A375 (cell line): Measurements from ENCODE around the gene TUG1. TPM values are rescaled to one million over a fixed set of nuclear protein-coding genes. Genes with fewer than 3 reads are reported as not detected.

Experiments
- small RNA-seq: library from RNA; depleted of rRNA; stranded (forward); fragments of <200 nt; gene quantifications from one replicate; pipeline ENCODE3, GENCODE V24; 2014
- total RNA-seq: library from RNA; depleted of rRNA; stranded (reverse); fragments of >200 nt; shearing (Covaris generic); gene quantifications from 2 replicates; pipeline ENCODE4 v1.2.3, GENCODE V29; 2014; rRNA removed

Gene TUG1
- 24.5 and 25.8 TPM in 2 replicates for total RNA-seq

DNA sequence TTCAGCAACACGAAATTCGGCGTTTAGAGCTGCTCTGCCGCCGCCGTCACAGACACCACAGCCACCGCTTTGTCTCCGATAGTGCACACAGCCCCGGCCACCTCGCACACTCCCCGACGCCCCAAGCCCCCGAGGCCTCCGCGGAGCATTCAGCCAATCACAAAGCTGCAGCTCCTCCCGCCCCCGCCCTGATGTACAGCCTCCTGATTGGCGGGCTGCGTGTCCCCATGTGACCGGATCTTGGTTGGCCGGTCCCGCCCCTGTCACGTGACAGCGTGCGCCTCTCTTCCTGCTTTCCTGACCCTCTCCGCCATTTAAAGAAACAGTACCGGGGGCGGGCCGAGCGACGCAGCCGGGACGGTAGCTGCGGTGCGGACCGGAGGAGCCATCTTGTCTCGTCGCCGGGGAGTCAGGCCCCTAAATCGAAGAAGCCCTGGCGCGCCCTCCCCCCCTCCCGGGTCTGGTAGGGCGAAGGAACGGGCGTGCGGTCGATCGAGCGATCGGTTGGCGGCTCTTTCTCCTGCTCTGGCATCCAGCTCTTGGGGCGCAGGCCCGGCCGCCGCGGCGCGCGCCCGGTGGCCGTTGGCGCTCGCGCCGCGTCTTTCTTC is at the start of gene TUG1:
TSS of gene TUG1 (plus strand) at position 342 of the 608 bp plus-strand sequence.

DNA sequence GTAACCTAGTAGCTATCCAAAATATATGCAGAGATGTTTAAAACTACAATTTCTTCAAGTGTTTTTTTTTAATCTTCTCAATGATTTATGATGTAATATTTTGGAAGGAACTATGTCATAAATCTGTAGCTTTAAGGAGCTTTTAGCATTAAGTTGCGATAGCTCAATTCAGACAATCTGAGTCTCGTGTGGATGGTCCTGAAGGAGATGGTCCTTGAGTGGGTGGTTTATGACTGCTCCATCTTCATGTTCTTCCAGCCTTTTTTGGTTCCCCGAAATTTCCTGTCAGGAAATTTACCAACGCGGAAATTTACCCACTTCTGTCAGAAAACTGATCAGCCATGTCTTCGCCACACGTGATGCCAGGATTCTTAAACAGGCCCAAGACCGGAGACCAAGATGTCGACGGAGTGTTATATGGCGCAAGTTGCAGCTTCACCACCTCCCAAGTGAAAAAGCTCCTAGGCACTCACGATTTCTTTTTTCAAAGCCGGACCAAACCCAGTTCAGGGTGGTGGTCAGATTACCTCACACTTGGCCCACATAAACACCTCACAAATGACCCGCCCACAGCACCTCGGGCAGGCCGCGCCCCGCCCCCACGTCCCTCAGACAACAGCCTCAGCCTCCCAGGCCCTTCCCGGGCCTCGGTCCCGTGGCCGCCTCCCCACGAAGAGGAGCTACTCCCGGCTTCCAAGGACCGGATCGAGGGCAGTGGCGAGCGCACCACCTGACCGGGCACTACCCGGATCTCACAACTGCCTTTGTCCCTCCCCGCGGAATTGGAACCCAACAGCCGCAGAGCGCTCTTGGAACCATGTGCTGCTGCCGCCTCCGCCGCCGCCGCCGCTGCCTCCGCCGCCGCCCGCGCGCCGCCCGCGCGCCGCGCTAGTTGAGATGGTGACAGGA is 796 bp upstream of the TUG1 start, which contains the start of gene MORC2:
TSS of gene MORC2 (minus strand) at position 760 of the 909 bp plus-strand sequence. CDS start 885 bp downstream, outside the sequence.

Small RNA genes within 50 kb of the gene (small RNA-seq; reads per million reads assigned to genes)
- not detected for gene RF01892

Other genes starting within 250 kb of the TUG1 start
- 13.1 and 15.5 TPM in 2 replicates for gene MORC2, start 491 bp upstream of the TUG1 start, total RNA-seq
- gene SMTN, start 112.1 kb downstream of the TUG1 start, total RNA-seq, result 58.8 and 66.7 TPM in 2 replicates
- 44.1 and 49.4 TPM in 2 replicates for gene SELENOM, start 138.3 kb downstream of the TUG1 start, total RNA-seq
- 0.77 and 0.87 TPM in 2 replicates for gene INPP5J, start 153.7 kb downstream of the TUG1 start, total RNA-seq
- gene PLA2G3, start 171.2 kb downstream of the TUG1 start, total RNA-seq, result 0.23 and 0.34 TPM in 2 replicates
- 9.7 and 11.5 TPM in 2 replicates for gene RNF185, start 190.9 kb downstream of the TUG1 start, total RNA-seq
- 11.5 and 13.5 TPM in 2 replicates for gene LIMK2, start 243.0 kb downstream of the TUG1 start, total RNA-seq